GM21723 (cell line): Measurements from ENCODE around the gene NQO2.
A peak's percentile ranks its signal among the peaks of the same experiment; 100 is the strongest.
"Not testable (repeated sequence)": the region's sequence is repeated elsewhere in the genome, so short reads cannot be mapped to it uniquely, and the experiment has no call there.

ENCODE experiments used
- ATAC-seq: cut with Tn5 transposase; IDR thresholded peaks from one replicate; pipeline ENCODE4 v1.9.1; 2021; ENCODE audit warnings: mild to moderate bottlenecking, moderate library complexity; ENCODE audit not compliant: unreplicated experiment

NQO2 gene

DNA sequence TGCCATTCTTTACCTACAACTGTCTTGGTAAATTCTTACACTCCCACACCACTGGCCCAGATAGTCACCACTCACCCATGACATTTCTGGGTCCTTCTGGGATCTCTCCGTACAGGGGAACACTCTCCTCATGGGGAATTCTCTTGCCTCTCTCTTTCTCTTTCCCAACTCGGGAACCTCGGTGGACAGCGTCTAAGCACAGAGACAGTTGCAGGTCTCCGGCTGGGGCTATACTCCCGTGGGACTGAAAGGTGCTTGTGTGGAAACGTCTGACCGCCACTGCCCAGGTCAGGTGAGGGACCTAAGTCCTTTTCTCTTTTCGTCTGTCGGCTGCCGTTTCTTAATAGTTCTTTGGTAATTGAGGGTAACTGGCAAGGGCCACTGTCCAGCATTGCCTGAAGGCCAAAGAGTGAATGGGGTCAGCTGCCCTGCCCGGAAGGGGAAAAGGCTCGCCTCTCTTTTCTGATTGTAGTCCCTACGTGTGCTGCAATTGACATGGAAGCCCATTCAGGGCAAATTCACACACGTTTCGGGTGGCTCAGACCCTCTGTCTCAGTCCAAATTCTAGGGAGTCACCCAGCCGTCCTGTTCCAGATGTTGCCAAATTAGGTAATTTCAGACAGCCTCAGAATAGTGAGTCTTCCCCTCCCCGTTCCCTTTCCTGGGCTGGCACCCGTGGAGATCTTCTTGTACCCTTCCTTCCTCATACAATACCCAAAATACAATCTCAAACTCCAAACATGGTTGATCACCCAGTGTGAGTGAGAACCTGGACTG is 37.4 kb downstream of the NQO2 start:
- ATAC-seq = no peak

- ATAC-seq = no peak
Measured at GRCh38 chr6:3037638-3038365, 38.1 kb downstream of the NQO2 start.

DNA sequence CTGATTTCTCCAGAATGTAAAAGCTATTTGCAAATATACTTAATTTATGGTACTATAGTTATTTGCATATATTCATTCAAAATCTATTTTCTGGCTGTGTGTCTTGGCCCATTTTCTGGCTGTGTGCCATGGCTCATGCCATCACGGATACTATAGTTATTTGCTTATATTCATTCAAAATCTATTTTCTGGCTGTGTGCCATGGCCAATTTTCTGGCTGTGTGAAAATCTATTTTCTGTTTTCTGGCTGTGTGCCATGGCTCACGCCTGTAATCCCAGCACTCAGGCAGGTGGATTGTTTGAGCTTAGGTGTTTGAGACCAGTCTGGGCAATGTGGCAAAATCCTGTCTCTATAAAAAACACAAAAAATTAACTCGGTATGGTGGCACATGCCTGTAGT is 39.7 kb downstream of the NQO2 start:
- no peak for ATAC-seq

GRCh38 chr6:3041147-3041546 is 41.5 kb downstream of the NQO2 start:
- ATAC-seq = no peak

DNA sequence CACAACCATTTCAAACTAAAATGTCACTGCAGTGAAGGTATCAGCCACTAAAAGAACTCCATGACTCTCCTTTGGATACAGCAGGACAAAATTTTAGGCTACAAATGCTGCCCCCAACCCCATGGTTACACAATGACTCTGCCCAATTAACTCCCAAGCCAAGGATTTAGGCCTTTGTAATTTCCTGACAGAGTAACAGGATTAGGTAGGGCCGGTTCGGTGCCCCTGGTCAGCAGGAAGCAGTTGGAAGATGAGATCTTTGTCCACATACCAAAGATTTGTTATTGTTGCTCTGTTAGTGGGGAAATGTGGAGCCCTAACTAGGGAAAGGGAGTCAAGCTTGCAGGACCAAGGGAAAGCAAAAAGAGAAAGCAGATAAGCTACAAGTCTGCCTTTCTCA is 41.9 kb downstream of the NQO2 start:
- ATAC-seq = no peak

DNA sequence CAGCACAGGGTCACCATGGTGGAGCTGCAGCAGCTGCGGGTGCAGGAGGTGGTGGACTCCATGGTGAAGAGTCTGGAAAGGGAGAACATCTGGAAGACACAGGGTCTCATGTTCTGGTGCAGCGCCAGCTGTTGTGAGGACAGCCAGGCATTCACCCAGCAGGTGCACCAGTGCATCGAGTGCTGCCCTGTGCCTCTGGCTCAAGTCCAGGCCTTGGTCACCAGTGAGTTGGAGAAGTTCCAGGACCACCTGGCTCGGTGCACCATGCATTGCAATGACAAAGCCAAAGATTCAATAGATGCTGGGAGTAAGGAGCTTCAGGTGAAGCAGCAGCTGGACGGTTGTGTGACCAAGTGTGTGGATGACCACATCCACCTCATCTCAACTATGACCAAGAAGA is 45.7 kb downstream of the NQO2 start:
- no peak for ATAC-seq

DNA sequence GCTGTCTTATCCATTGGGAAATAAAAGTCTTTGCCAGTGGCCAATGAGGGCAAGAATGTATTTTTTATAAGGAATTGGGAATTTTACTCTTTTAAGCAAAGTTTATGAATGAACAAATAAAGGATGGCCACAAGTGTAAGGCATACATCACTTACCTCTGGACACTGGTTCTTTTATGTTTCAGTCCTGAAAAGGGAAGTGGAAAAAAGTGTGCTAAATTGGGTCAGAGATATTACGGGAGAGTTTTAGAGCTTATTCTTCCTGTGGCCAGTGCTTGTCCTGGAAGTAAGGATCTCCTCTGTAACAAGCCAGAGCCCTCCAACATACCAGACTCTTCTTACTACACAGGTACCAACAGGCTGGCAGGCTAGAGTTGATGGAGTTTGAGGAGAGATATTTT is 46.1 kb downstream of the NQO2 start:
- no peak for ATAC-seq

DNA sequence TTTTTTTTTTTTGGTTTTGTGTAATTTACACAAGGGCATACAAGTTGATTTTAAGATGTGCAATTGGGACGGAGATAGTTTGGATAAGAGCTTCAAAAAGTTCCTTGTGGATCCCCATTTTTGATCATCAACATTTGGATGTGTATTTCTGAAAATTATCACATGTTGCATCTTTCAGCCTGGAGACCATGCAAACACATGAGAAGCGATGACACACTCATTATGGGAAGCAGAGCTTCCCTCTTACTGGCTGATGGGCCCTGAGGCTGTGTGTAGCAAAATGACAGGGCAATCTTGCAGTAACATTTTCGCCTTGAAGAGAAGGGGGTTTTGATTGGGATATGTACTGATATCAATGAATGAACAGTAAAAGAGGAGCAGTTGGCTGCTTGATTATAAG is 46.6 kb downstream of the NQO2 start:
- ATAC-seq = no peak

DNA sequence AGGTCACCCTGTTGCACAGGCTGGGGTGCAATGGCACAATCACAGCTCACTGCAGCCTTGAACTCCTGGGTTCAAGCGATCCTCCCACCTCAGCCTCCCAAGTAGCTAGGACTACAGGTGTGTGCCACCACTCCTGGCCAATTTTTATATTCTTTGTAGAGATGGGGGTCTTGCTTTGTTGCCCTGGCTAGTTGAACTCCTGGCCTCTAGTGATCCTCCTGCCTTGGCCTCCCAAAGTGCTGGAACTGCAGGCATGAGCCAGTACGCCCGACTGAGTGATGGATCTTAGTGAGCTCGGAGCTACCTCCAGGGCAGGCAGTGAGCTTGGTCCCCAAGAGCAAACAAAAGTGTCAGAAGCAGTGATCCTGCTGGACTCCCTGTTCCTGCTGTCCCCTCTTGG is 48.3 kb downstream of the NQO2 start:
- ATAC-seq = not testable (repeated sequence)

DNA sequence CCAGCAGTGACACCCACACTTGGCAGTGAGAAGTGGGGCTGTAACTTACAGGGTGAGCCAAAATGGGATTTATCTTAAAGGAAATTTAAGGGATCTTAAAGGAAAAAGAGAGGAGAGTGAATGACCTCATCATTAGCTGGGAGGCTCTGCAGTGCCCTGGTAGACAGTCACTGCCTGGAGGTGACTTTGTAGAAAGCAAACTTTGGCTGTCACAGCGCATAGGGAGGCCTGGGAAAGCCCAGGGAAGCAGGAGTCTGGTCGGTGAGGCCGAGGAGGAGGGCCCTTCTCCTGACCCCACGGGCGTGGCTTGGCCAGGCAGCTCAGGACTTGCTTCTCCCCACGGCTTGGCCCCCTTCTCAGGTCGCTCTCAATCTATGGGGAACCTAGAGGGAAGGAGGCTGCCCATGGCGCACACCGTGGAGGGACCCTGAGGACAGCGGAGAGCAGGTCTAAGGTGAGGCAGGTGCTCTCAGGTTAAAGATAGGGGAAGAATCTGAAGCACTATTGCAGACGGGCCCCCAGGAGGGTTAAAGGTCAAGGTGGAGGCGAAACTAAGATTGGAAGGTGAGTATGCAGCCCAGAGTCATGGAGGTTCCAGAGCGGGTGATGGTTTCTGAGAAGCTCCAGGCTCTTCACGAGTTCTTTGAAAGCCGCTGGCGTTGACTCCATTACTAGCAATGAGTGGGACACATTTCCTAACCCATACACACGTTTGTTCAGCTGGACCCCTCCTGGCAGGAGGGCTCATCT is 53.0 kb downstream of the NQO2 start:
- ATAC-seq = no peak

GRCh38 chr6:3053231-3053508 is 53.5 kb downstream of the NQO2 start:
- ATAC-seq = no peak

DNA sequence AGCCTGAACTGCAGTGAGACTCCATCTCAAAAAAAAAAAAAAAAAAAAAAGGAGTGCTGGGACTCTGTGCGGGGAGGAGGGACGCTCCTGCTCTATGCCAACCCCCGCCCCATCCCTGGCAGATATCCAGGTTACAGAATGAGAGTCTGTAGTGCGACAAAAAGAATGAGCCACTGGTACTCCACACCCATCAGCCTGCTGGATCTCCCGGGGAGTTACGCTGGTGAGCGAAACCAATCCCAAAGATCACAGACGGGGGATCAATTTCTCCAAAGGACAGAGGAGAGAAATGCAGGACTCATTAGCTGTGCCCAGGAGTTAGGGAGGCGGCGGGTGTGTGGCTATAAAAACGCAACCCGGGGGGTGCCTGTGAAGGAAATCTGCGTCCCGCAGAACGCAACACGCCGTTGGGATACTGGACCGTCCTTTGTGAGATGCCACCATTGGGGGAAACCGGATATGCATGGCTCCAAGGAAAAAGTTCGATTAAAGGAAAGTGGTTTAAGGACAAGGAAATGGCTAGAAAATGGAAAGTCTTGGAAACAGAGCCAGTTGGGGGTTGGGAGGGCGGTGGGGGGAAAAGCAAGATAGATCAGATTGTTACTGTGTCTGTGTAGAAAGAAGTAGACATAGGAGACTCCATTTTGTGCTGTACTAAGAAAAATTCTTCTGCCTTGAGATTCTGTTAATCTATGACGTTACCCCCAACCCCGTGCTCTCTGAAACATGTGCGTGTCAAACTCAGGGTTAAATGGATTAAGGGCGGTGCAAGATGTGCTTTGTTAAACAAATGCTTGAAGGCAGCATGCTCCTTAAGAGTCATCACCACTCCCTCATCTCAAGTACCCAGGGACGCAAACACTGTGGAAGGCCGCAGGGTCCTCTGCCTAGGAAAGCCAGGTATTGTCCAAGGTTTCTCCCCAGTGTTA is 54.8 kb downstream of the NQO2 start:
- not testable (repeated sequence) for ATAC-seq

GRCh38 chr6:3055158-3055499 is 55.4 kb downstream of the NQO2 start:
- ATAC-seq = not testable (repeated sequence)

DNA sequence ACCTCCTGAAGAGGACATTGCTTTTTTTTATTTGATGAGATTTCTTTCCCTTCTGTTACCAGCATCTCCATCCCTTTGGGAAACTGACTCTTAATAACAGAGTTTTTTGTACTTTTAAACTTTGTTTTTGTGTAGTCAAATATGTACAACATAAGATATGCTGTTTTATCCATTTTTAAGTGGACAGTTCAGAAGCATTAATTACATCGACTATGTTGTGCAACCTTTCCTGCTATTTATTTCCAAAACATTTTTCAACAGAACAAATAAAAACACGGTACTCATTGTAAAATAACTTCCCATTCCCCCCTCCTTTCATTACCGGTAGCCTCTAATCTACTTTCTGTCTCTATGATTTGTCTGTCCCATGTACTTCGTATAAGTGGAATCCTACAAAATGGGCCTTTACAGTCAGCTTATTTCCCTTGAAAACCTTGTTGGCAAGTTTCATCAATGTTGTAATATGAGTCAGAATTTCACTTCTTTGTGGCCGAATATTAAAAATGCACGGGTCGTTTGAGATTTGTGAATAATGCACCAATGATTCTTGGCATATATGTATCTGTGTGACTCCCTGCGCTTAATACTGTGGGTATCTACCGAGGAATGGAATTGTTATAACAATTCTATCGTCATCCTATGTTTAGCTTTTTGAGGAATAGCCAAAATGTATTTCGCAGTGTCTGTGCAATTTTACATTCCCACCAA is 57.5 kb downstream of the NQO2 start:
- ATAC-seq = no peak

DNA sequence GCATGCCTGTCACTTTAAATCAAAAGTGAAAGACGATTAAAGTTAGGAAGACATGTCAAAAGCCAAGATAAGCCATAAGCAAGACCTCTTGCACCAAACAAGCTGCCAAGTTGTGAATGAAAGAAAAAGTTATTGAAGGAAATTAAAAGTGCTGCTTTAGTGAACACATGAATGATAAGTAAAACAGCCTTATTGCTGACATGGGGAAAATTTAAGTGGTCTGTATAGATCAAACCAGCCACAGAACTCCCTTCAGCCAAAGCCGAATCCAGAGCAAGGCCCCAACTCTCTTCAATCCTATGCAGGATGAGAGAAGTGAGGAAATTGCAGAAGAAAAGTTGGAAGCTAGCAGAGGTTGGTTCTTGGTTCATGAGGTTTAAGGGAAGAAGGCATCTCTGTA is 59.3 kb downstream of the NQO2 start:
- ATAC-seq = no peak

DNA sequence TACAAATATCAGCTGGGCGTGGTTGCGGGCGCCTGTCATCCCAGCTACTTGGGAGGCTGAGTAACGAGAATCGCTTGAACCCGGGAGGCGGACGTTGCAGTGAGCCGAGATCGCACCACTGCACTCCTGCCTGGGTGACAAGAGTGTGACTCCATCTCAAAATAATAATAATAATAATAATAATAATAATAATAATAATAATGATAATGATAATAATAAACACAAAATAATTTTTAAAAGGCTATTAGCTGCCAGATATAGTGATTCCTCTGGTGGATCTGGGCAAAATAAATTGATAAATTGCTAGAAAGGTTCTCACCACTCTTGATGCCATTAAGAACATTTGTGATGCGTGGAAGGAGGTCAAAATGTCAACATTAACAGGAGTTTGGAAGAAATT is 60.4 kb downstream of the NQO2 start:
- not testable (repeated sequence) for ATAC-seq

- ATAC-seq = no peak
Measured at GRCh38 chr6:3061501-3061941, 61.8 kb downstream of the NQO2 start.

GRCh38 chr6:3063340-3063732 is 63.6 kb downstream of the NQO2 start:
- ATAC-seq = not testable (repeated sequence)

DNA sequence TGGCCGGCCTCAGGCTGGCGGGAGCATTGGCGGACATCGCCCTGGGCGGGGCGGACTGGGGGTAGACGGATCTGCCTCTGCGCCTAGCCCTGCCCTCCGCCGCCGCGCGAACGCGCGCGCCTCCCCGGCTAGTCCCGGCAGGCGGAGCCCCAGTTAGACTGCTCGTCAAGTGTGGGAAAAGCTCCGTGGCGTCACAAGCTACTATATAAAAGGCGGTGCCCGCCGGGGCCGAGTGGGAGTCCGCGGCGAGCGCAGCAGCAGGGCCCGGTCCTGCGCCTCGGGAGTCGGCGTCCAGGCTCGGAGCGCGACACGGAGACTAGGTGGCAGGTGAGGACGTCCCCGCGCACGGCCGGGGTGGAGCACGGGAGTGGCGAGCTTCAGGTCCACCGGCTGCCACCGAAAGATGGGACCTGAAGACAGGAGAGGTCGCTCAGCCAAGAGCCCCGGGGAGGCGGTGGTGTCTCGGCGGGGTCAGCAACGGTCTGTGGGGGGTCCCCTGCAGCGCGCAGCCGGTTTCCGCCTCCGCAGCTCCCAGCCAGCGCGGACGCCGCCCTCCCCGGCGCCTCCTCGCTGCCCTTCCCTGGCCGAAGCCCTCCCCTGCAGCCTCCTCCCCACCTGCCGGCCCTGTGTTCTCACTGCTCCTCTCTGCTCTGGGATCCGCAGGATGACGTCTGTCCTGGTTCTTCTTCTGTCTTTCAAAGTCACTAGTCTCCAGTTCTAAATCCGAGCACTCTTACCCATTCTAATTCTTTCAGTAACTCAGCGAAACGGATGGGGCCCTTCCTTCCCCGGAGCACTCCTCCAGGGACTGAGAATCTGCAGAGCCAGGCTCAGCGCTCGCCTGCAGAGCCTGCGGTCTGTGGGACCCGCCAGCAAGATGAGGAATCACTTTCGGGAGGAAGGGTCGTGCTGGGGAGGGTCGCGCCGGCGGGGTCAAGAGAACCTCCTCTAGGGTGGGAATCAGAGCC is 64.3 kb downstream of the NQO2 start:
- peak; percentile 64 for ATAC-seq
